Lower lobe of right lung (tissue), 2 donors: Measurements from ENCODE around the gene SLC26A9. TPM values are rescaled to one million over a fixed set of nuclear protein-coding genes. Genes with fewer than 3 reads are reported as not detected.

ENCODE experiments used
- ATAC-seq, 2 donors: fragments of 200-7000 bp; cut with Tn5 transposase; one replicate each; pipeline ENCODE4 v1.9.1; 2020 to 2022; ENCODE audit warnings: mild to moderate bottlenecking in 2 of 2, moderate library complexity in 2 of 2
- DNase-seq: peaks from one replicate; pipeline ENCODE4 v3.0.0-alpha.2; 2020
- H3K27ac ChIP-seq: fragments of 200-600 bp; one replicate; pipeline ENCODE4 v1.8.0; 2022
- H3K27me3 ChIP-seq: fragments of 200-600 bp; one replicate; pipeline ENCODE4 v1.8.0; 2022; ENCODE audit warnings: low read depth
- H3K36me3 ChIP-seq: fragments of 200-600 bp; one replicate; pipeline ENCODE4 v1.8.0; 2022; ENCODE audit warnings: mild to moderate bottlenecking
- H3K4me1 ChIP-seq: fragments of 200-600 bp; one replicate; pipeline ENCODE4 v1.8.0; 2022
- H3K4me3 ChIP-seq: fragments of 200-600 bp; one replicate; pipeline ENCODE4 v1.8.0; 2022; ENCODE audit warnings: mild to moderate bottlenecking
- H3K9me3 ChIP-seq: fragments of 200-600 bp; one replicate; pipeline ENCODE4 v1.8.0; 2022
- intact Hi-C: fragments of 100-400 bp; cut with DNase I; formaldehyde crosslinking; loops from one replicate; pipeline ENCODE4 v1.11.0; 2022
- total RNA-seq: library from RNA; stranded (reverse); fragmentation: NEBNext Ultra II Directional; extraction: Animal tissue kit (Norgen Biotek cat#: 25700); gene quantifications from one replicate; pipeline ENCODE4 v1.2.1, GENCODE V29; 2021
- TF ChIP-seq, protein P1 (sequence below): fragments of 200-600 bp; IDR thresholded peaks from one replicate; pipeline ENCODE4 v1.8.0; 2022; ENCODE audit warnings: antibody characterized with exemption, mild to moderate bottlenecking
- donor health status: DM: no; HTN: yes; CAD: no; lungs with severe emphysema.

Gene SLC26A9
- total RNA-seq, 1 donor from 2014 or later, result 18.2 TPM

- no peaks in the 10 kb centered on the region for H3K27me3 ChIP-seq
- TF ChIP-seq, protein P1, sequence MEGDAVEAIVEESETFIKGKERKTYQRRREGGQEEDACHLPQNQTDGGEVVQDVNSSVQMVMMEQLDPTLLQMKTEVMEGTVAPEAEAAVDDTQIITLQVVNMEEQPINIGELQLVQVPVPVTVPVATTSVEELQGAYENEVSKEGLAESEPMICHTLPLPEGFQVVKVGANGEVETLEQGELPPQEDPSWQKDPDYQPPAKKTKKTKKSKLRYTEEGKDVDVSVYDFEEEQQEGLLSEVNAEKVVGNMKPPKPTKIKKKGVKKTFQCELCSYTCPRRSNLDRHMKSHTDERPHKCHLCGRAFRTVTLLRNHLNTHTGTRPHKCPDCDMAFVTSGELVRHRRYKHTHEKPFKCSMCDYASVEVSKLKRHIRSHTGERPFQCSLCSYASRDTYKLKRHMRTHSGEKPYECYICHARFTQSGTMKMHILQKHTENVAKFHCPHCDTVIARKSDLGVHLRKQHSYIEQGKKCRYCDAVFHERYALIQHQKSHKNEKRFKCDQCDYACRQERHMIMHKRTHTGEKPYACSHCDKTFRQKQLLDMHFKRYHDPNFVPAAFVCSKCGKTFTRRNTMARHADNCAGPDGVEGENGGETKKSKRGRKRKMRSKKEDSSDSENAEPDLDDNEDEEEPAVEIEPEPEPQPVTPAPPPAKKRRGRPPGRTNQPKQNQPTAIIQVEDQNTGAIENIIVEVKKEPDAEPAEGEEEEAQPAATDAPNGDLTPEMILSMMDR, result no peak
- H3K4me1 ChIP-seq, result peaks cover 5% of the 10 kb centered on the region
- no peaks in the 10 kb centered on the region for H3K36me3 ChIP-seq
- no peak overlapping the region for H3K4me3 ChIP-seq
- H3K27ac ChIP-seq, result peak overlapping the region; percentile 78
- peak; percentile 23 to 52 for ATAC-seq
- intact Hi-C loops, result no loop called here
- DNase-seq, result no peak
- H3K9me3 ChIP-seq, result no peaks in the 10 kb centered on the region
Observed at GRCh38 chr1:205935869-205936268, 7.4 kb downstream of the SLC26A9 start.

DNA sequence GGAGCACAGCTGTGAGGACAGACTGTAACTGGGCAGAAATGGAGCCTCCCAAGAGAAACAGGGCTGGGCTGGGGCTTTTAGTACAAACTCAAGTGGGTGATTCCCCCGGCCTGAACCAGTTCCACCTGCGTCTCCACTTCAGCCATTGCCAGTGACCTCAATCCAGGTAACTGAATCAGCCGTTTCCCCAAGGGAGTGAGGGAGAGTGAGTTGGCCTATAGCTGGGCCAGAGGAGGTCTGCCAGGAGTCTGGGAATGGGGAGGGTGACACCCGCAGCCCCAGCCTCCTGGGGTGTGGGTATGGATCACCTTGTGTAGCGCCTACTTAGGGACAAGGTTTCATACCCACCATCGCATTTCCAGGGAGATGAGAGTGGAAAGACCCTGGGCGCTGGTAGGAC, 8.5 kb downstream of the SLC26A9 start:
- no peaks in the 10 kb centered on the region for H3K36me3 ChIP-seq
- peak; percentile 79 to 84 for ATAC-seq
- H3K27me3 ChIP-seq, result no peaks in the 10 kb centered on the region
- H3K9me3 ChIP-seq, result no peaks in the 10 kb centered on the region
- peaks cover 5% of the 10 kb centered on the region for H3K4me1 ChIP-seq
- H3K27ac ChIP-seq, result peak overlapping the region; percentile 78
- DNase-seq, result peak; percentile 80
- TF ChIP-seq, protein P1, result no peak
- no peak overlapping the region for H3K4me3 ChIP-seq
- intact Hi-C loops, result no loop called here

DNA sequence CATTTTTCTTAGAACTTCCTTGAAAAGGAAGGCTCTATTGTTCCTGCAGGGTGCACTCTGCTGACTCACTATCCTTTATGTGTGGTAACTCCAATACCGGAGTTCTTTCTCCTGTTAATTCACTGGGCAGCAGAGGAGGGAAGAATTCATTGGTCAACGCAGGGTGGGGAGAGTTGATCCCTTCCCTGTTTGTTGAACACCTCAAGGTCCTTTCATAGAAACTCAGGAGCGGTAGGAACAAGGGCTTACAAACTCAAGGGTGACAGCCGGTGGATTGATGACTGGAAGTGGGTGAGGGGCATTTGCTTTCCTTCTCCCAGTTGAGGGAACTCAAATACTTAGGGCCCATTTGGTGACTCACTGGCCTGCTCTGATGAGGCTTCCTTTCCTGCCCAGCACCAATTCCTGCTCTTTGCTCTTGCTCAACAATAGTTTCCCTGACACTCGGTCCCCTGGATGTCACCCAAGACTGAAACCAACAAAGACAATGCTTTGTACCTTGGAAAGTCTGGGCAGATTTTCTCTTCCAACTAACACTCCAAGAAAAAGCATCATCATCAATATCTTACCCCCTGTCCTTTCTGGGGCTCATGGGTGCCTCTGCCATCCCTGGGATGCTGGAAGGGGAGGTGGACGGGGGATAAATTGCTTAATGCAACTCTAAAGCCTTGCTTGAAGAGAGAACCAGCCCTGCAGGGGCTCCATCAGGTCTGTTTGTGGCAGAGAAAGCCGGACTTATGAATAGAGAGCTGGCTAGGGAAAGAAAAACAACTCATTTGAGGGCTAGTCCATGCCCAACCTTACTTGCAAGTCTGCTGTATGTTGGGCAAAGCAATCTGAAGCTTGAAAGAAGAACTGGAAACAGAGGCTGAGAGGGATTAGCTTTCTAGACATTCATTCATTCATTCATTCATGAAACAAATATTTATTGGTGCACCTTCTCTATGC, 9.3 kb downstream of the SLC26A9 start:
- DNase-seq, result no peak
- no peak overlapping the region for H3K4me3 ChIP-seq

DNA sequence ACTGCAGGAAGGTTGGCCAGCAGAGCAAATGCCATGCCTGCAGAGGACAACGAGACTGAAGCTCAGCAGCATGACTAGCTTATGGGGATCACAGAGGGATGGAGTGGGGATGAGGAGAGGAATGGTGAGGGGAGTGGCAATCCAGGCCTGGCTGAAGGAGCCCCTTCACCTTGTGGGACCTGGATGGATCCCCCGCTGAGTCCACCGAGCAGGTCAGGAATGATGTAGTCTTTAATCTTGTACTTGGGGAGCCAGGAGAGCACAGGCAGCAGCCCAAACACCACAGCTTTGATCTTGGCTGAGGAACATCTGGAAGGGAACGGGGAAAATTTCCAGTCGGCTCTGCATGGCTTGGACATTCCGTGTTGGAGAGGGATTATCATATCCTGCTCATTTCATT, 10.5 kb downstream of the SLC26A9 start:
- no peak for DNase-seq
- Histone ChIP-seq H3K4me1 (peaks cover 5% of the 10 kb centered on the region), H3K9me3 (no peaks in the 10 kb centered on the region), H3K36me3 (no peaks in the 10 kb centered on the region), H3K27ac (no peak overlapping the region), H3K4me3 (no peak overlapping the region), H3K27me3 (no peaks in the 10 kb centered on the region)
- intact Hi-C loops, result no loop called here
- TF ChIP-seq, protein P1, result no peak
- no peak for ATAC-seq

More for the DNA sequence above, 9.3 kb downstream of the SLC26A9 start:
- intact Hi-C loops, result no loop called here
- TF ChIP-seq, protein P1, result no peak
- Histone ChIP-seq H3K27ac (peak overlapping the region; percentile 78), H3K9me3 (no peaks in the 10 kb centered on the region), H3K36me3 (no peaks in the 10 kb centered on the region), H3K27me3 (no peaks in the 10 kb centered on the region), H3K4me1 (peaks cover 5% of the 10 kb centered on the region)
- ATAC-seq, result peak; percentile 65 to 67

- no peaks in the 10 kb centered on the region for H3K9me3 ChIP-seq
- intact Hi-C loops, result no loop called here
- H3K4me1 ChIP-seq, result peaks cover 5% of the 10 kb centered on the region
- H3K4me3 ChIP-seq, result no peak overlapping the region
- TF ChIP-seq, protein P1, result no peak
- H3K36me3 ChIP-seq, result peaks cover 7% of the 10 kb centered on the region
- no peak for ATAC-seq
- no peak overlapping the region for H3K27ac ChIP-seq
- DNase-seq, result no peak
- H3K27me3 ChIP-seq, result no peaks in the 10 kb centered on the region
Observed at GRCh38 chr1:205930799-205931281, 12.4 kb downstream of the SLC26A9 start.
